Upper lobe of left lung (tissue), 4 donors: ENCODE data around the gene RAPGEF5.

Experiments used
- EP300 ChIP-seq, 4 donors: sonication (generic); formaldehyde crosslinking; IDR thresholded peaks; one replicate each; pipeline ENCODE4 v1.5.1; 2017; ENCODE audit warnings: antibody characterized with exemption in 4 of 4, control low read depth in 2 of 4
- POLR2A ChIP-seq, 4 donors: fragments of 450-650 bp; IDR thresholded peaks; one replicate each; pipeline ENCODE4 v1.5.1; 2016 to 2017; ENCODE audit warnings: antibody characterized with exemption in 4 of 4, mild to moderate bottlenecking in 2 of 4
- POLR2AphosphoS5 ChIP-seq, 2 donors: sonication (generic); formaldehyde crosslinking; IDR thresholded peaks; one replicate each; pipeline ENCODE4 v1.5.1; 2017; ENCODE audit warnings: antibody characterized with exemption in 2 of 2
- TF ChIP-seq, protein P1 (sequence below), 6 experiments: fragments of 450-650 bp in 4 of 6; fragments of 200-600 bp in 2 of 6; sonication (generic) in 2 of 6; IDR thresholded peaks; one replicate each; pipeline ENCODE4 v1.5.1; 2016 to 2019; ENCODE audit warnings: antibody characterized with exemption in 6 of 6

- TF ChIP-seq, protein P1, sequence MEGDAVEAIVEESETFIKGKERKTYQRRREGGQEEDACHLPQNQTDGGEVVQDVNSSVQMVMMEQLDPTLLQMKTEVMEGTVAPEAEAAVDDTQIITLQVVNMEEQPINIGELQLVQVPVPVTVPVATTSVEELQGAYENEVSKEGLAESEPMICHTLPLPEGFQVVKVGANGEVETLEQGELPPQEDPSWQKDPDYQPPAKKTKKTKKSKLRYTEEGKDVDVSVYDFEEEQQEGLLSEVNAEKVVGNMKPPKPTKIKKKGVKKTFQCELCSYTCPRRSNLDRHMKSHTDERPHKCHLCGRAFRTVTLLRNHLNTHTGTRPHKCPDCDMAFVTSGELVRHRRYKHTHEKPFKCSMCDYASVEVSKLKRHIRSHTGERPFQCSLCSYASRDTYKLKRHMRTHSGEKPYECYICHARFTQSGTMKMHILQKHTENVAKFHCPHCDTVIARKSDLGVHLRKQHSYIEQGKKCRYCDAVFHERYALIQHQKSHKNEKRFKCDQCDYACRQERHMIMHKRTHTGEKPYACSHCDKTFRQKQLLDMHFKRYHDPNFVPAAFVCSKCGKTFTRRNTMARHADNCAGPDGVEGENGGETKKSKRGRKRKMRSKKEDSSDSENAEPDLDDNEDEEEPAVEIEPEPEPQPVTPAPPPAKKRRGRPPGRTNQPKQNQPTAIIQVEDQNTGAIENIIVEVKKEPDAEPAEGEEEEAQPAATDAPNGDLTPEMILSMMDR (IDR thresholded peaks at IDR 0.05) = no peak
- no peak for TF ChIP-seq EP300 (IDR thresholded peaks at IDR 0.05)
- TF ChIP-seq POLR2AphosphoS5 (IDR thresholded peaks at IDR 0.05) = no peak
- TF ChIP-seq POLR2A (IDR thresholded peaks at IDR 0.05) = no peak
These were observed 30.6 kb upstream of the RAPGEF5 start for GRCh38 chr7:22387583-22387982.
